Spleen (tissue), 7 donors: ENCODE measurements around the gene NCDN.

Experiments used
- CTCF ChIP-seq, 11 experiments: fragments of 200-600 bp in 7 of 11; fragments of 450-650 bp in 4 of 11; sonication (generic) in 4 of 11; IDR thresholded peaks in 8 of 11; conservative IDR thresholded peaks in 3 of 11; 1 replicate in 7 of 11; 2 replicates in 4 of 11; pipeline versions ENCODE4 v1.4.0 to v1.8.0; 2016 to 2021; ENCODE audit warnings: antibody characterized with exemption in 11 of 11, inconsistent platforms in 4 of 11, mild to moderate bottlenecking in 1 of 11
- POLR2A ChIP-seq, 3 donors: fragments of 450-650 bp; IDR thresholded peaks; one replicate each; pipeline ENCODE4 v1.5.1; 2017; ENCODE audit warnings: antibody characterized with exemption in 3 of 3, mild to moderate bottlenecking in 1 of 3
- donor health status: DM: no; HTN: no; CAD: no; lungs with moderate emphysema.
- donor health status: DM: no; HTN: no; CAD: no.
- donor health status: DM: no; HTN: no; CAD: no.

GRCh38 chr1:35524106-35524505, 33.5 kb upstream of the NCDN start:
- no peak for TF ChIP-seq CTCF (IDR thresholded peaks at IDR 0.05 in 8 of 11, conservative IDR thresholded peaks at IDR 0.05 in 3 of 11)
- TF ChIP-seq POLR2A (IDR thresholded peaks at IDR 0.05), result no peak
